Common myeloid progenitor, CD34-positive (primary cell): ENCODE measurements around the gene MTMR4.

ENCODE experiments used
- CTCF ChIA-PET: fragments of 350-600 bp; sonication (Branson Sonifier 250); formaldehyde crosslinking; loops from one replicate; lab custom pipeline; 2021; ENCODE audit warnings: antibody characterized with exemption; lab: Charles Lee
- POLR2A ChIA-PET: fragments of 350-600 bp; sonication (Branson Sonifier 250); formaldehyde crosslinking; loops from one replicate; lab custom pipeline; 2021; ENCODE audit warnings: antibody characterized with exemption; lab: Charles Lee
- DNase-seq, 3 donors: peaks; one replicate each; pipeline versions ENCODE4 v3.0.0 to v3.0.0-alpha.2; 2013
- H3K27ac ChIP-seq, 2 experiments: 1 replicate in 1 of 2; 2 replicates in 1 of 2; pipeline ENCODE4 v1.7.0; 2013; ENCODE audit warnings: inconsistent platforms in 2 of 2, low read length in 2 of 2, mild to moderate bottlenecking in 2 of 2, low read depth in 1 of 2, moderate library complexity in 1 of 2; ENCODE audit not compliant: severe bottlenecking in 2 of 2, insufficient read depth in 1 of 2, poor library complexity in 1 of 2
- H3K27me3 ChIP-seq, 5 experiments: replicated peaks in 2 of 5; 1 replicate in 3 of 5; 2 replicates in 2 of 5; pipeline versions ENCODE4 v1.6.1 to v1.7.0; 2013; ENCODE audit warnings: low read length in 4 of 5, mild to moderate bottlenecking in 2 of 5, moderate library complexity in 2 of 5, inconsistent platforms in 1 of 5; ENCODE audit not compliant: insufficient read depth in 5 of 5, control insufficient read depth in 4 of 5
- H3K36me3 ChIP-seq, 4 experiments: 1 replicate in 2 of 4; 2 replicates in 2 of 4; pipeline versions ENCODE4 v1.6.1 to v1.7.0; 2013; ENCODE audit warnings: low read length in 3 of 4, control low read depth in 1 of 4, mild to moderate bottlenecking in 1 of 4; ENCODE audit not compliant: control insufficient read depth in 4 of 4, insufficient read depth in 4 of 4
- H3K4me1 ChIP-seq, 4 experiments: 1 replicate in 3 of 4; 2 replicates in 1 of 4; pipeline versions ENCODE4 v1.6.1 to v1.7.1; 2013; ENCODE audit warnings: low read length in 3 of 4, mild to moderate bottlenecking in 3 of 4, control low read depth in 1 of 4, inconsistent platforms in 1 of 4, moderate library complexity in 1 of 4; ENCODE audit not compliant: control insufficient read depth in 4 of 4, insufficient read depth in 4 of 4; ENCODE audit errors: control extremely low read depth in 1 of 4
- H3K4me3 ChIP-seq, 7 experiments: 1 replicate in 4 of 7; 2 replicates in 3 of 7; pipeline versions ENCODE4 v1.5.1 to v1.7.0; 2013; ENCODE audit warnings: mild to moderate bottlenecking in 7 of 7, low read length in 6 of 7, moderate library complexity in 6 of 7, inconsistent platforms in 2 of 7, low read depth in 2 of 7, control low read depth in 1 of 7; ENCODE audit not compliant: insufficient read depth in 4 of 7, control insufficient read depth in 1 of 7; ENCODE audit errors: extremely low read depth in 1 of 7
- H3K9me3 ChIP-seq, 5 experiments: 1 replicate in 4 of 5; 2 replicates in 1 of 5; pipeline versions ENCODE4 v1.6.1 to v1.7.1; 2013; ENCODE audit warnings: low read length in 4 of 5, mild to moderate bottlenecking in 2 of 5, inconsistent platforms in 1 of 5, low read depth in 1 of 5, moderate library complexity in 1 of 5; ENCODE audit not compliant: control insufficient read depth in 4 of 5, insufficient read depth in 2 of 5; ENCODE audit errors: control extremely low read depth in 1 of 5
- WGBS: methylation state at CpG from one replicate; pipeline ENCODE4 v1.1.5; 2013; ENCODE audit not compliant: insufficient coverage; 5-methylcytosine and 5-hydroxymethylcytosine counted together

MTMR4 gene

GRCh38 chr17:58520843-58521430, 6.5 kb upstream of the MTMR4 start:
- DNase-seq: peak in 2 of 3 donors; percentile 60 to 62
- peaks cover 9 to 19% (median 17%) of the 10 kb centered on the region in 4 experiments for H3K4me1 ChIP-seq
- H3K9me3 ChIP-seq: no peaks in the 10 kb centered on the region
- no peaks in the 10 kb centered on the region for H3K36me3 ChIP-seq
- ChIA-PET POLR2A (interaction anchor here (1.1 kb wide), 2 partner anchors 110 to 138 kb away, joined by 3 to 4 read pairs; no protein-coding TSS in a partner anchor), CTCF (interaction anchor here (0.6 to 1.8 kb wide), 7 partner anchors 9 to 485 kb away, joined by 3 to 8 read pairs (median 3); no protein-coding TSS in a partner anchor)
- WGBS: 57% methylated on average over 12 of the region's 15 CpGs
- no peak overlapping the region for H3K4me3 ChIP-seq
- H3K27ac ChIP-seq: no peak overlapping the region
- H3K27me3 ChIP-seq: no peaks in the 10 kb centered on the region

DNA sequence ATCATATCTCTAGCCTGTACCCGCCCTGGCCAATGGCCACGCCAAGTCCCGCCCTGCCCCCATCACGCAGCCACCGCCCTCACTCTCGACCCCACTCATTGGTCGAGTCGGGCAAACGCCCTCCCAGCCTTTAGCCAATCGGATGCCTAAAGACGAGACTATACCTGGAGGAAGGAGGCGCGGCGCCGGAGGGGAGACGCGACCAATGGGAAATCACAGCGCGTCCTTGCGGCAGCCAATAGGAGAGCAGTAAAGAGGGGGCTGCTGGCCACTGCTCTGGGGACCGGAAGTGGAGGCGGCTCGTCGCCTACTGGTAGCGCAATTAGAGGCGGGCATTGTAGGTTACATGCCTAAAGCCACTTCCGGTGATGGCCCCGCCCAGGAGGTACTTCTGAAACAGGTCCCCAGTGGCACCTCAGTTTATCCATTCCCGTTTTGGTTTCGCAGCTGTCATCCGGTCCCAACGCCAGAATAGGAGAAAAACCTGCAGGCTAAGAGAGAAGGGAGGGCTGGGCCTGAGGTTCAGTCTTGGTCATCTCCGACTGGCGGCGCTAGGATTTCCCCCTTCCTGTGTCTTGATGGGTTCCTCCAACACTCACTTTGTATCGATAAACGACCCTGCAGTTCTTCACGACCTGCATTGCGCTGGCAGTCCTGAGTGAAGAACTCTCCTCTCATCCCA, 3.6 kb upstream of the MTMR4 start:
- no peaks in the 10 kb centered on the region for H3K27me3 ChIP-seq
- under 1% methylated on average over 35 of the region's 39 CpGs for WGBS
- POLR2A ChIA-PET: interaction anchor here (0.6 to 2.4 kb wide), 8 partner anchors 10 to 697 kb away, joined by 3 to 49 read pairs (median 4); no protein-coding TSS in a partner anchor
- peak; percentile 100 for DNase-seq
- H3K4me3 ChIP-seq: peak overlapping the region; percentile 89 to 99 (median 97)
- peaks cover 11 to 37% (median 32%) of the 10 kb centered on the region in 4 experiments for H3K4me1 ChIP-seq
- peak overlapping the region; percentile 90 to 94 for H3K27ac ChIP-seq
- CTCF ChIA-PET: interaction anchor here (0.7 to 2.4 kb wide), 11 partner anchors 13 to 489 kb away, joined by 3 to 15 read pairs (median 4); no protein-coding TSS in a partner anchor
- no peaks in the 10 kb centered on the region for H3K9me3 ChIP-seq
- H3K36me3 ChIP-seq: no peaks in the 10 kb centered on the region

- ChIA-PET POLR2A (interaction anchor here (0.6 to 2.4 kb wide), 5 partner anchors 10 to 599 kb away, joined by 3 to 49 read pairs (median 4); no protein-coding TSS in a partner anchor), CTCF (interaction anchor here (1.2 to 2.4 kb wide), 3 partner anchors 70 to 477 kb away, joined by 4 to 15 read pairs (median 7); no protein-coding TSS in a partner anchor)
- H3K4me3 ChIP-seq: peak overlapping the region; percentile 56 to 99 (median 77)
- no peaks in the 10 kb centered on the region for H3K9me3 ChIP-seq
- peak overlapping the region; percentile 70 to 94 for H3K27ac ChIP-seq
- H3K27me3 ChIP-seq: no peaks in the 10 kb centered on the region
- H3K4me1 ChIP-seq: peaks cover 11 to 43% (median 37%) of the 10 kb centered on the region in 4 experiments
- no peak for DNase-seq
- peaks cover 0 to 5% (median 1%) of the 10 kb centered on the region in 4 experiments for H3K36me3 ChIP-seq
- WGBS: 0% methylated on average over 24 of the region's 27 CpGs
Measured at GRCh38 chr17:58517378-58517927, 3.0 kb upstream of the MTMR4 start.

DNA sequence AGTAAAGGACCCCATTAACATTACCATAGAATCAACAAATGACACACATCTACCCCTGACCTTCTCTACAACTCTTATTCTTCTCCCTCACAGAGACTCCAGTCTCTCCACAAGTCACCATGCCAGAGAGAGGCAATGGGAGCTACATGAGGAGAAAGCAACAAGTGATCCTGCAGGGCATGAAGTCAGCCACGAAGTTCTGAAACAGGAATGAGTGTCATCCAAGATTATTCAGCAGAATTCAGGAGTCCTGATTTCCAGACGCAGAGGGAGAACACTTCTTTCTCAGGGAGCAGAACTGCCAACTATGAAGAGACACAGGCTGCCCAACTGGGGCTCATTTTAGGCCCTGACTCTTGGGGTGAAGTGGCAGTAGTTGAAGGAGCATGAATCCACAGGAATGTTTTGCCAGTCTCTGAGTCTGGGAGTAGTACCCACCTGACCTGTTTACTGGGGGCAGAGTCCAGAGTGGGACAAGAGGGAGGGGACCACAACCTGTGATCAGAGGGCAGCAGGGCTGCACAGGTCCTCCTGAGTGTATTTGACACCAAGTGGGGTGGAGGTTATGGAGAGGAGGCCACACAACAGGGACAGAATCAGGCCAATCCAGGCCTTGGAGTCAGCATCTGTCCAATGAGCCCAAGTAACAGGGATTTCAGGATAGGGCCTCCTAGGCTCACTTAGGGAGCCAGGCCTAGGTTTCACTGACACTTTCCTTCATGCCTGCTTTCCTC, 2.4 kb upstream of the MTMR4 start:
- ChIA-PET CTCF (interaction anchor here (1.2 to 2.1 kb wide), 3 partner anchors 17 to 477 kb away, joined by 4 to 7 read pairs (median 6); partner anchors contain the start of gene HSF5), POLR2A (interaction anchor here (2.4 kb wide), 1 partner anchor 114 kb away, joined by 49 read pairs; no protein-coding TSS in a partner anchor)
- DNase-seq: no peak
- 75% methylated on average over 2 of the region's 2 CpGs for WGBS
- no peaks in the 10 kb centered on the region for H3K27me3 ChIP-seq
- peak overlapping the region; percentile 70 to 94 for H3K27ac ChIP-seq
- H3K9me3 ChIP-seq: no peaks in the 10 kb centered on the region
- peak overlapping the region; percentile 56 to 99 (median 77) for H3K4me3 ChIP-seq
- H3K36me3 ChIP-seq: peaks cover 0 to 8% (median 6%) of the 10 kb centered on the region in 4 experiments
- peaks cover 11 to 43% (median 37%) of the 10 kb centered on the region in 4 experiments for H3K4me1 ChIP-seq

- no peaks in the 10 kb centered on the region for H3K27me3 ChIP-seq
- 100% methylated on average over 1 of the region's 2 CpGs for WGBS
- ChIA-PET POLR2A (interaction anchor here (1.1 to 3.9 kb wide), 4 partner anchors 11 to 116 kb away, joined by 3 to 16 read pairs (median 6); no protein-coding TSS in a partner anchor), CTCF (interaction anchor here (1.2 to 2.2 kb wide), 6 partner anchors 9 to 491 kb away, joined by 3 to 7 read pairs (median 4); partner anchors contain the start of gene HSF5)
- peak overlapping the region in 2 of 7 experiments; percentile 89 to 91 for H3K4me3 ChIP-seq
- no peak for DNase-seq
- H3K36me3 ChIP-seq: peaks cover 6 to 21% (median 15%) of the 10 kb centered on the region in 4 experiments
- H3K27ac ChIP-seq: no peak overlapping the region
- peaks cover 11 to 43% (median 37%) of the 10 kb centered on the region in 4 experiments for H3K4me1 ChIP-seq
- no peaks in the 10 kb centered on the region for H3K9me3 ChIP-seq
Measured at GRCh38 chr17:58515286-58515685, 848 bp upstream of the MTMR4 start.

DNA sequence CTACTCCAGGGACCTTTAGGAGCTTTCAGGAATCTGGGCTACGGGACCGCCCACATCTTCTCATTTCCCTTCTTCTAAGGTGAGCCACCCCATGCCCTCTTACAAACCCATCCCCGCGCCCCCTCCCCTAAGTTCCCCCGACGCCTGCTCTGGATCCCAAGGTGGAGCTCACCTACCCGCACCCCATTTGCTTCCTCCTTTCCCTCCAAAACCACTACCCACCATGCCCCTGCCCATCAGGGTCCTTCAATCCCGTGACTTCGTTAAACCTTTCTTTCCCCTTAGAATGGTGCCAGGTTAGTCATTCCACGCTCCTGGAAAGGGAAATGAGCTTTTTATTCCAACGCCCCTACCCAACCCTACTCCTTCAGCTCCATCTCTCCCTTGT, 326 bp upstream of the MTMR4 start:
- no peak for DNase-seq
- Histone ChIP-seq H3K27me3 (no peaks in the 10 kb centered on the region), H3K9me3 (no peaks in the 10 kb centered on the region), H3K27ac (peak overlapping the region in 1 of 2 experiments; percentile 20), H3K4me1 (peaks cover 11 to 43% (median 37%) of the 10 kb centered on the region in 4 experiments), H3K4me3 (peak overlapping the region in 6 of 7 experiments; percentile 68 to 91 (median 82)), H3K36me3 (peaks cover 9 to 26% (median 18%) of the 10 kb centered on the region in 4 experiments)
- POLR2A ChIA-PET: interaction anchor here (1.1 to 3.9 kb wide), 4 partner anchors 10 to 116 kb away, joined by 3 to 16 read pairs (median 6); no protein-coding TSS in a partner anchor
- WGBS: 18% methylated on average over 9 of the region's 11 CpGs
- CTCF ChIA-PET: interaction anchor here (1.2 to 2.2 kb wide), 6 partner anchors 9 to 210 kb away, joined by 3 to 7 read pairs (median 4); partner anchors contain the start of gene HSF5
